Stimulated activated CD8-positive, alpha-beta memory T cell treated with anti-CD3 and anti-CD28 coated beads, Interleukin-12 subunit alpha, Interleukin-12 subunit beta, amount 100 ng/mL, for 24 hours (primary cell): ENCODE data around the gene CACNA1C.

Experiments
- DNase-seq: peaks from one replicate; pipeline ENCODE4 v3.0.0-alpha.2; 2020; ENCODE audit errors: extremely low read depth

Gene CACNA1C

GRCh38 chr12:2588345-2588744 is 535.6 kb downstream of the CACNA1C start:
- DNase-seq, result no peak

DNA sequence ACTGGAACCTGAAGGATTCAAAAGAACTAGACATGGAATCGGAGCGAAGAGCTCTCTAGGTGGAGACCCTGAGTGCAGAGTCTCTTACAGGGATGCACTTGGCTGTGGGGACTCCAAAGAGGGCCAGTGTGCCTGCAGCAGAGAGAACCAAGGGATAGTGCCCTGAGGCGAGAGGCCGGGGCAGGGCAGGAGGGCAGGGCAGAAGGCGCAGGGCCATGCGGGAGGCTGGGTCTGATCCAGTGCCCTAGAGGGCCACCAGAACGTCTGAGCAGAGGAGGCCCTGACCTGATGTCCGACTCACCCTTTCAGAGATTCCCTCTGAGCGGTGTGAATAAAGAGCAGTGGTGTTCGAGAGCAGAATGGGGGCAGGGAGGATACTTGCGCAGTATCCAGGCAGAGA is 536.6 kb downstream of the CACNA1C start:
- DNase-seq, result no peak

DNA sequence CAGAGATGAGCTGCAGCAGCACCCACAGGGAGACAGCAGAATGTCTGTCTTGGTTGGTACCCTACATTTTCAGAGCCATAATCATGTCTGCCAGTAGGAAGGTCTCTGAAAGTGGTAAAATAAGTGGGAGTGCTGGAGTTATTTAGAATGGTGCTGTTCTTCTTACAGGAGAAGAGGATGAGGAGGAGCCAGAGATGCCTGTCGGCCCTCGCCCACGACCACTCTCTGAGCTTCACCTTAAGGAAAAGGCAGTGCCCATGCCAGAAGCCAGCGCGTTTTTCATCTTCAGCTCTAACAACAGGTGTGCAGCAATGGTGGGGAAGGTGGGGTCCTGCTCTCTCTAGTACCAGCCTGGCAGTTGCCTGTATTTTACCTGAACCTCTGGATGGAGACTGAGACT is 540.3 kb downstream of the CACNA1C start:
- no peak for DNase-seq

GRCh38 chr12:2596441-2596840 is 543.7 kb downstream of the CACNA1C start:
- no peak for DNase-seq

GRCh38 chr12:2605301-2605700 is 552.5 kb downstream of the CACNA1C start:
- no peak for DNase-seq

- no peak for DNase-seq
Observed at GRCh38 chr12:2606186-2606910, 553.6 kb downstream of the CACNA1C start.

DNA sequence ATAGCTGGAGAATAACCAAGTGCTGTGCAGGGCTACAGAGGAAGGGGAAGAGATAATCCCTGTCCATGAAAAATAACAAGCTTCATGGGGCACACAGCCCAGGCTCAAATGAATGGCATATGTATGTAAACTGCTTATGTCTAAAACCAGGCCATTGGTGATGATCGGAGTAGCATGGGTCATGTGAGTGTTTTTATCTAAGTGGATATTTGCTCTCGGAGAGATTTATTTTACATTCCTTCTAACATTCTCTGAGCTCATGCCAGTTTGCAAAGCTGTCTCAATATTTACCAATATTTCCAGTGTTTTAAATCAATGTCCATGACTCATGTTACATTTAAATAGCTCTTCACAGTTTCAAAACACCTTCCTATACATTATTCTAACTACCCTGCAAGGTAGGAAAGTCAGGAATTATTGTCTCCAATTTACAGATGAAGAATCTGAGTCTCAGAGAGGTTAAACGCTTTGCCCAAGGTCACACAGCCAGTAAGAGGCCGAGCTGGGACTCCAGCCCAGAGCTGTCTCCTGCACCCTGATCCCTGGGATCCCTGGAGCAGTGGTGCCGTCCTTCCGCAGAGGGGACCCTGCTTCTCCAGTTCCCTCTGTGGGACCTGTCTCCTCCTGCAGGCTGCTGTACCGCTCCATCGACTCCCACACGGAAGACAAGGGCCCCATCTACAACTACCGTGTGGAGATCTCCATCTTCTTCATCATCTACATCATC is 555.3 kb downstream of the CACNA1C start:
- DNase-seq, result no peak

- no peak for DNase-seq
Observed at GRCh38 chr12:2608608-2608945, 555.8 kb downstream of the CACNA1C start.

DNA sequence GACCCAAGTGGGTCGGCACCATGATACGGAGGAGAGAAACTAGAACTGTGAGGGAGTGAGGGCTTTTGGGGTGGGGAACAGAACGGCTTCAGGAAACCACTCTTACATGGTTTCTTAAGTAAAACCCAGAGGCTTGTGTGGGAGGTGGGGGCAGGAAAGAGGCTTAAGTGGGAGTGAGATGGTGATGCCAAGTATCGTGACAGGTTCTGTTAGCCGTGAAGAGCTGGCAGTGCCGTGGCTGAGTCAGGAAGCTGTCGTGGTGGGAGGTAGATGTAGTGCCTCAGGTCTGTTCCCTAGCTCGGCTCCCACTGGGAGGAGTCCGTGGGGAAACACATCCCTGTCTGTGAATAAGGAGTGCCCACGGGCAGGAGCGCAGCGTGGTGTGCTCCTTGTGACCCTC is 556.2 kb downstream of the CACNA1C start:
- DNase-seq, result no peak

DNA sequence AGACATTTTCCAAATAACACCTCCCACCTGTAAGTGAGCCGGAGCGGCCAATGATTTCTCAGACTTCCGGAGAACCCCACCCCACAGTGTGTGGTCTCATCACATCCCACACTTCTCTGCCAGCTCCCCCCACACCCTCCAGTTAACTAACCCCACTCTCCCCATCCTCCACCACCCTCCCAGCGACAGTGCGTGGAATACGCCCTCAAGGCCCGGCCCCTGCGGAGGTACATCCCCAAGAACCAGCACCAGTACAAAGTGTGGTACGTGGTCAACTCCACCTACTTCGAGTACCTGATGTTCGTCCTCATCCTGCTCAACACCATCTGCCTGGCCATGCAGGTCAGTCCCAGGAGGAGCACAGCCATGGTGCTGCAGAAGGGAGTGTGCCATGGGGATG is 557.6 kb downstream of the CACNA1C start:
- no peak for DNase-seq

DNA sequence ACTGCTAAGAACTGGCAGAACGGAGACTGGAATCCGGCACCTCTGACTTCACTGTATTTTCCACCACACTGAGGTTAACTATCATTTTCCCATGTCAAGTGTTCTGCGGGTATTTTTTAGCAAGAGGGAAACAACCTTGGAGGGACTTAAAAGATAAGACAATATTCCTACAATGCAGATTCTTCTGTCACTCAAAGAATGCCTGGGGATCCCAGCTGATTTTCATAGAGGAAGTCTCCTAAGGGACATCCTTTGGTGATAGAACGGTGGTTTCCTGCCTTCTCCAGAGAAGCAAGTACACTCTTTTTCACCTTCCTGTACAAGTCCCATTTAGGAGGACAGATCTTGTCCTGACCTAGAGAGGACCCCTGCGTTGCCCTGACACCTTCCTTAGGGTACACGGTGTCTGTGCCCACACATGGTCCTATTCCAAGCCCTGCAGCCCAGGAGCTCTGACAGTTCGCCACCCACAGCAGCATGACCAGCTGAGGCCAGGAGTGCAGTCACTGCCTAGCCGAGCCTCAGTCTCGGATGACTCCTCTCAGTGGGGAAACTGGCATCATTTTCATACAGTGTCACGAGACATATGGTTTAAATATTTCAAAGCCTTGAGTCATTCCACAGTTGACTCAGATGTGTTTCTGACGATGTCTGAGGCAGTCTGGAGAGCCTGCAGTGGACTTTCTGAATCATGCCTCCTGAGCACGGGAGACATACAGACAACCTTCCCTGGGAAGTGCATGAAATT is 560.7 kb downstream of the CACNA1C start:
- DNase-seq, result no peak

GRCh38 chr12:2614341-2614740 is 561.6 kb downstream of the CACNA1C start:
- DNase-seq, result no peak

DNA sequence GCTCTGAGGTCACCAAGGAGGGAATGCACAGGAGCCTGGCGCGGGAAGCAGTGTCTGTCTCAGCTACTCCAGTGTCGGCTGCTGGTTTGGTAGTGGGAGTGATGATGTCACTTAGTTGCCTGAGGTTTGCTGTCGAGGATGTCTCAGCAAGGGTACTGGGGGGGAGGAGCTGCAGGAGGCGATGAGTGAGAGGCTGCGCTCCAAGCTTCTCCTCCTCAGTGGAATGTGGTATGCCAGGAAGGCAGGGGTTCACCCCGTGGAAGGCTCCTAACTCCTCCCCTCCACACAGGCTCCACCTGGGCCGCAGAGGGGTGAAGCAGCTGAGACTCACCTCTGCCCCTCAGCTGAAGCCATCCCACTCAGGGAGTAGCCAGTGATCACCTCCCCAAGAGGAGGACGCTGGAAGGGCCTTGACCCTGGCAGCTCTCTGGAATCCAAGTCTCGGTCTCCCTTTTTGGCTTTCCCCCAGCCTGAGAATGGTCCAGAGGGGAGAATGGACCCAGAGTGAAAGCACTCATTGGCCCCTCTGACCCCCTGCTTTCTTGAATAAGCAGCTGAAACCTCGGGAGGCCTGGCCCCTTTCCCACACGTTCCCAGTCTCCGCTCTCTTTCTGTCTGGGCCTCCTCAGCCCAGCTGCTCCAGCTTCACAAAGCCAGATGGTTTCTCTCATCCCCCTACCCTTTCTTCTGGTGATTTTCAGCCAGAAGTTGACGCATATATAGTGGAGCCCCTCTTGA is 563.0 kb downstream of the CACNA1C start:
- no peak for DNase-seq

DNA sequence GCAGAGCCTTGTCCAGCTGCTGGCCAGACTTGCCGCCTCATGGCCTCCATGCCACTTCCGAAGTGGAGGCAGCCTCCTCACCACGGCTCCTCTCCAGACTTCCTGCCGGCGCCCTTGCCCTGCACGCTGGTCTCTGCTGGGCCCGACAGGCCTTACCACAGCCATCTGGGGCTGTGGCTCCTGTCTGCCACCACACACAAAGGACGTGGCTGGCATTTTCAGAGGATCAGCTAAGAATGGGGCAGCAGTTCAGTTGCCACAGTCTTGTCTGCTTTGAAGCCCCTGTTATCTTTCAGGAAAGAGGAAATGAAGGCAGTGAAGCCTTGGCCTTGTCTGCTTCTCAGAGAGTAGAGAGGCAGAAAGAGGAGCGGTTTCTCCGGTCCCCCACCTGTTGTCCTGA is 564.0 kb downstream of the CACNA1C start:
- DNase-seq, result no peak

GRCh38 chr12:2617365-2617764 is 564.6 kb downstream of the CACNA1C start:
- no peak for DNase-seq

GRCh38 chr12:2618291-2618995 is 565.7 kb downstream of the CACNA1C start:
- no peak for DNase-seq

GRCh38 chr12:2619136-2619535 is 566.3 kb downstream of the CACNA1C start:
- DNase-seq, result no peak

- DNase-seq, result no peak
Observed at GRCh38 chr12:2622460-2622859, 569.7 kb downstream of the CACNA1C start.

DNA sequence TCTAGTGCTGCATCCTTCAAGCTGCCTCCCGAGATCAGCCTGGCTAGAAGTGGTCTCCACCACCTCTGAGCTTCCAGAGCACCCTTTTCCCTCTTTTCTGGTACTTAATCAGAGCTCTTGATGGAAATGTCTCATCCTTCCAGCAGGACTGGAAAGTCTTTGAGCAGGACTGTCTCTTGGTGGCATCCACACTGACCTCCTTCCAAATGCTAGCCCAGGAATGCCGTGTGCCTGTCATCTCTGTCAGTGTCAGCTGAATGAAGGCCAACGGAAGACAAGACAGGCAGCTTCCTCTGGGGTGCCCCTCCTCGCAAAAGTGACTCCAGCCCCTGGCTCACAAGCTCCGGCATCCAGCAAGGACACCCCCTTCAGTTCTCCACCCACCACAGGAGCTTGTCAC is 570.7 kb downstream of the CACNA1C start:
- DNase-seq, result no peak

DNA sequence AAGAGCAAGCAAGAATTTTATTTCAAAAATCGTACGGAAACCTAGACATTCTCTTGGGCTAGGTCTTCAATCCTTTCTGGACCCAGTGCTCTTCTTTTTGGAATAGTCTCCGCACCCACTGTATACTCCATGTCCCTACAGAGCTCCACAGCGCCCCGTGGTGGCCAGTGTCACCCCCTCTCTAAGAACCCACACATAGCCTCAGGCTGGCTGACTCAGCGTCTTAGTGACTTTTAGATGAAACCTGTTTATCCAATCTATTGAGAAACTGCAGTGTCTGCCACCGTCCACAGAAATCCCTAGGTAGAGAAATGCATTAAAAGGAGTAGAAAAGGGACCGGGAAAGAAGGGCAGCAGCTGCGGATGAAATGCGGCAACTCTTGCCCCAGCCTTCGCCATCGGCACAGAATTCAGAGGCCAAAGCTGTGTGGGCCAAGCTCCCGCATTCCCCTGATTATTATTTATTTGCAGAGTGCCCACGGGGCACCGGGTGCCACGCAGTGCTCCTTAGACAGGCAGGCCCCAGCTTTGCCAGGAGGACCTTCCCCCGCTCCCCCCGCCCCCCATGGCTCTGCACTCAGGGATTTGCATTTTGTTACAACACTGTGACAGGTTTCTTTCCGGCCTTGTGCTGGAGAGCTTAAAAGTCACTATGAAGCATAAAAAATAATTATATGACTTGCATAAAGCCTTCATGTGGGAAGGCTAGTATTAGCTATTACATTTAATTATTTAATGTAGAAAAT is 571.9 kb downstream of the CACNA1C start:
- DNase-seq, result no peak

- no peak for DNase-seq
Observed at GRCh38 chr12:2625289-2625612, 572.5 kb downstream of the CACNA1C start.
